SK-MEL-5 (cell line): ENCODE results near the gene NLGN2. TPM values are rescaled to one million over a fixed set of nuclear protein-coding genes. Genes with fewer than 3 reads are reported as not detected.
"Not testable (repeated sequence)": the region's sequence is repeated elsewhere in the genome, so short reads cannot be mapped to it uniquely, and the experiment has no call there.

Source experiments
- DNase-seq: peaks from one replicate; pipeline ENCODE4 v3.0.0-alpha.2; 2016; ENCODE audit warnings: low read depth, low spot score
- in situ Hi-C: cut with HindIII; loops from 2 replicates; pipeline ENCODE4 v1.10.0; 2016; ENCODE audit warnings: low sequenced_read_pairs, high pct_unique_total_duplicates, low pct_unique_long_range_greater_than_20kb
- polyA plus RNA-seq, 2 experiments: library from polyadenylated mRNA; depleted of rRNA; stranded (reverse); fragments of >200 nt; gene quantifications; 2 replicates each; pipeline ENCODE4 v1.2.3, GENCODE V29; 2015
- total RNA-seq: library from RNA; depleted of rRNA; stranded (reverse); fragments of >200 nt; shearing (Covaris generic); gene quantifications from 2 replicates; pipeline ENCODE4 v1.2.3, GENCODE V29; 2014; rRNA removed

The NLGN2 gene
- total RNA-seq = 0.55 and 1.7 TPM in 2 replicates
- polyA plus RNA-seq (2015; cell fraction: cytosol; rRNA removed) = 5.5 and 6.5 TPM in 2 replicates
- 15.7 and 26.3 TPM in 2 replicates for polyA plus RNA-seq (2015; cell fraction: nucleus; rRNA removed)

DNA sequence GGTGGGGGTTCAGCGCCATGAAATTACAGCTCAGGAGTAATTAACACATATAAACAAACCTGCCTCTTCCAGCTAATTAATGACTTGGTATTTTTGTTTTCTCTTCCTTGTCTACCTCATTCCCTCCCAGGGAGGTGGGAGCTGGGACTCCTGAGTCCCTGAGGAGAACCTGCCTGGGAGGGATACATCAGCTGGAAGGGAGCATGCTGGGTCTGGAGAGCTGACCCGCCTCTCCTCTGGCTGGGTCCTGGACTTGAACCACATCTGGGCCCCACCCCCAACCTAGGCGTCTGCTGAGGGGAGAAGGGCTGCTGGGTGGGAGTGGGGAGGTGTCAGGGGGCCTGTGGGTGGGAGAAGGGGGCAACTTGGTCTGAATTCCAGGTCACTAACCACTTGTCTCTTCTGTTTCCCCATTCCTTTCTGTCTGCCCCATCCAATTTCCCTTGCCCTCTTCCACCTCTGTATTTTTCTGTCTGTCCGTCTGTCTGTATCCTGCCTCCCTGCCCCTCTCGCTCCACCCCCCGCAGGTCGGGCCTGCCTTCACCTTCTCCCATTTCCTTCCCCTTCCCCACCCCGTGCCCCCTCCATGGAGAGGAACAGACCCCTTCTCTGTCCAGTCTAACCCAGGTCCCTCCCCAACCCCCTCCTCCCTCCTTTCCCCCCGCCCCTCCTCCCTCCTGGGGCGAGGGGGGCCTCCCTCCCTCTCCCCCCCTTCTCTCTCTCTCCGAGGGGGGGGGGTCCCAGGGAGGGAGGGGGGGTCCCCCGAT is at the start of gene NLGN2:
TSS of gene NLGN2 (plus strand) at position 361 of the 767 bp plus-strand sequence. CDS start 411 bp downstream, outside the sequence.
- in situ Hi-C loops = no loop called here
- no peak for DNase-seq

- DNase-seq = no peak
- in situ Hi-C loops = no loop called here
Observed at GRCh38 chr17:7361906-7362305, 45.7 kb upstream of the NLGN2 start.

DNA sequence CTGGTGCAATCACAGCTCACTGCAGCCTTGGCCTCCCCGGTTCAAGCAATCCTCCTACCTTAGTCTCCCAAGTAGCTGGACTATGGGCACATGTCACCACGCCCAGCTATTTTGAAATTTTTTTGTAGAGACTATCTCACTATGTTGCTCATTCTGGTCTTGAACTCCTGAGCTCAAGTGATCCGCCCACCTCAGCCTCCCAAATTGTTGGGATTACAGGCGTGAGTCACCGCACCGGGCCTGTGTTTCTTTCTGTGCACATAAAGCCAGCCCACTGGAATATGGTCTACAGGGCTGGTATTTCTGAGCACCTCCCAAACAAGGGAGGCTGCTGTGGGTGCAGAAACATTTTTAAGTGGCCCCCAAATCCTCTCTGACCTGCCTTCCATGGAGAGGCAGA is 44.3 kb upstream of the NLGN2 start:
- DNase-seq = no peak
- in situ Hi-C loops = no loop called here

DNA sequence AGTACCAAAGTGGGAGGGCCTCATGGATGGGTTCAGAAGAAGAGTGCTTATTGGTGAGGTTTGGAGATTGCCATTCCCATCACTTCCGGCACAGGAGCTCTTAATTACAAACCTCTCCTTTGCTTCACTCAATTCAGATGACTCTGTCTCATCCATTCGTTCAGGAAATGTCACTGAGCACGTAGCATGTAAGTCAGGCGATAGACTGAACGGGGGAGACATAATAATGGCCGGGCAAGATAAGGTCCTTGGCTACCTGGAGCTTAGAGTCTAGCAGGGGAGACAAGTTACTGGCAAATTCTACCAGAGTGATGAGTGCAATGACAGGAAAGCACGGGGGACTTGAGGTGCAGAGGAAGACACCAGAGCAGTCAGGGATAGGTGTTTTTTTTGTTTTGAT is 41.7 kb upstream of the NLGN2 start:
- DNase-seq, in situ Hi-C loops: not testable (repeated sequence)

DNA sequence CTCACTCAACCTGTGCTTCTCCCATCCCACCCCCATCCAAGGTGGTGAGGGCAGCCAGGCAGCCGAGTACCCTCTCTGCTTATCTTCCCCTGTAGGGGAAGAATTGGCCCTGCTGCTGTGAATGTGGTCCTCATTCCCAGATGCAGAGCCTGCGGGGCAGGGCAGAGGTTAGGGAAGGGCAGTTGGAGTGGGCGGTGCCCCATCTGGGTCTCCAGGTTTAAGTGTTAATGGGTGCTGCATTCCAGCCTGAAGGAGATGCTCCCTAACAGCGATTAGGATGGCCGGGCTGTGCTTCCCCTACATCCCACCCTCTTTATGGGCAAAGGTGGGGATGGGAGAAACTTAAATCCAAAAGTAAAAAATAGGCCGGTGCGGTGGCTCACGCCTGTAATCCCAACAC is 40.6 kb upstream of the NLGN2 start:
- in situ Hi-C loops = no loop called here
- no peak for DNase-seq

- in situ Hi-C loops = no loop called here
- no peak for DNase-seq
Observed at GRCh38 chr17:7367918-7368598, 39.6 kb upstream of the NLGN2 start.

DNA sequence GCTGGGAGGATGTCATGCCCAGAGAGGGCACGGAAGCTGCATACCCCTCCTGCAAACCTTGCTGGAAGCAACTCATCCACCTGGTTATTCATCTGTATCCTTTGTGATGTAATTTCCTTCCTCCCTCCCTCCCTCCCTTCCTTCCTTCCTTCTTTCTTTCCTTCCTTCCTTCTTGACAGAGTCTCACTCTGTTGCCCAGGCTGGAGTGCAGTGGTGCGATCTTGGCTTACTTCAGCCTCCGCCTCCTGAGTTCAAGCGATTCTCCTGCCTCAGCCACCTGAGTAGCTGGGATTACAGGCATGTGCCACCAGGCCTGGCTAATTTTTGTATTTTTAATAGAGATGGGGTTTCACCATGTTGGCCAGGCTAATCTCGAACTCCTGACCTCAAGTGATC is 39.0 kb upstream of the NLGN2 start:
- in situ Hi-C loops, DNase-seq: not testable (repeated sequence)

DNA sequence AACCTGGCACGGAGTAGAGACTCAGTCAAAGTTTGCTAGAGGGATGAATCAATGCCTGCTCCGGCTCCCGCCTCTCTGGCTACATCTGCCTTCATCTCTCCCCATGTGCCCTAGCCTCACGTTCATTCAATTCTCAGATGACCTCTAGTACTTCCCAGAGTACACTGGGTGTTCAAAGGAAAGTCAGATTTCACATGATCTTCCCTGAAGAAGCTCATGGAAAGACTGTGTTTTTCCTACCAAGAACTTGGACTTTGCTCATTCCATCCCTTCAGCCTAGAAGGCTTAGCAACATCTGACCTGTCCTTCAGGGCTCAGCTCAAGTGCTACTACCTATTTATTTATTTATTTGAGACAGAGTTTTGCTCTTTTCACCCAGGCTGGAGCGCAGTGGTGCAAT is 37.8 kb upstream of the NLGN2 start:
- in situ Hi-C loops = no loop called here
- DNase-seq = no peak

DNA sequence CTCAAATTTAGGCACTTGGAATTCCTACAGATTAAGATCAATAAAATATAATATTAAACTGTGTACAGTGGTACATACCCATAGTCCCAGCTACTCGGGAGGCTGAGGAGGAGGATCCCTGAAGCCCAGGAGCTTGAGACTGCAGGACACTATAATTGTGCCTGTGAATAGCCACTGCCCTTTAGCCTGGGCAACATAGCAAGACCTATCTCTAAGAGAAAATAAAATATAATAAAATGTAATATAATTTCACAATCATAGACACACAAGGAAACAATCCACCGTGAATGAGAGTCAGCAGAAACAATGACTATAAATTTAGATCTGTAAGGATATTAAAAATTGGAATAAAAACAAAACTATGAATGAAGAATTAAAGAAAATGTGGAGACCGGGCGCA is 36.8 kb upstream of the NLGN2 start:
- DNase-seq = no peak
- in situ Hi-C loops = no loop called here

GRCh38 chr17:7374353-7374752 is 33.3 kb upstream of the NLGN2 start:
- DNase-seq = no peak
- in situ Hi-C loops = no loop called here

DNA sequence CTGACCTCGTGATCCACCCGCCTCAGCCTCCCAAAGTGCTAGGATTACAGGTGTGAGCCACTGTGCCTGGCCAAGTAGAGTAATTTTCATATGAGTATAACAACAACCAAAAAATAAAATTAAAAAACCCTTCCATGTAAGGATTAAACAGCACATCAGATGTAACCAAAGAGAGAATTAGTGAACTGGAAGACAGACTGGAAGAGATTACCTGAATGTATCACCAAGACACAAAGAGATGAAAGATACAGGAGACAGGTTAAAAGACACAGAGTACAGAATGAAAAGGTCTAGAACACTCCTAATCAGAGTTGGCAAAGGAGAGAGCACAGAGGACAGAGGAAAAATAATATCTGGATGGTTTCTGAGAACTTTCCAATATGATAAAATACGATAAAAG is 28.5 kb upstream of the NLGN2 start:
- no peak for DNase-seq
- in situ Hi-C loops = no loop called here

DNA sequence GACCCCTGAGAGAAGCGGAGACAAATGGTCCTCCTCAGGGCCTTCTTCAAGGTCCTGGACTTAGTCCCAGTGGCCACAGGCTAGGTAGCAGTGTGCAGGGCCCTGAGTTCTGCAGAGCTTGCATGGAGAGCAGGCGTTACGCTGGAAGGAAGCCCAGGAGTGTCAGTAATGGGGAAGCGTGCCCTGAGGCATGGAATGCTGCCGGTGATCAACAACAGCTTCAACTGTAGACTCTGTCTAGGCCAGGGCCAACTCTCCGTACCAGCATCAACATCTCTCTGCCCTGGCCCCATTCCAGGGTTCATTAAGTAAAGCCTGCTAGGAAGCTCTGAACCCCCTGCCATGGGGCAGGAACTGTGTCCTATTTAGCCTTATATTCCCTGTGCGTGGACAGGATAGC is 27.3 kb upstream of the NLGN2 start:
- in situ Hi-C loops = no loop called here
- DNase-seq = no peak

DNA sequence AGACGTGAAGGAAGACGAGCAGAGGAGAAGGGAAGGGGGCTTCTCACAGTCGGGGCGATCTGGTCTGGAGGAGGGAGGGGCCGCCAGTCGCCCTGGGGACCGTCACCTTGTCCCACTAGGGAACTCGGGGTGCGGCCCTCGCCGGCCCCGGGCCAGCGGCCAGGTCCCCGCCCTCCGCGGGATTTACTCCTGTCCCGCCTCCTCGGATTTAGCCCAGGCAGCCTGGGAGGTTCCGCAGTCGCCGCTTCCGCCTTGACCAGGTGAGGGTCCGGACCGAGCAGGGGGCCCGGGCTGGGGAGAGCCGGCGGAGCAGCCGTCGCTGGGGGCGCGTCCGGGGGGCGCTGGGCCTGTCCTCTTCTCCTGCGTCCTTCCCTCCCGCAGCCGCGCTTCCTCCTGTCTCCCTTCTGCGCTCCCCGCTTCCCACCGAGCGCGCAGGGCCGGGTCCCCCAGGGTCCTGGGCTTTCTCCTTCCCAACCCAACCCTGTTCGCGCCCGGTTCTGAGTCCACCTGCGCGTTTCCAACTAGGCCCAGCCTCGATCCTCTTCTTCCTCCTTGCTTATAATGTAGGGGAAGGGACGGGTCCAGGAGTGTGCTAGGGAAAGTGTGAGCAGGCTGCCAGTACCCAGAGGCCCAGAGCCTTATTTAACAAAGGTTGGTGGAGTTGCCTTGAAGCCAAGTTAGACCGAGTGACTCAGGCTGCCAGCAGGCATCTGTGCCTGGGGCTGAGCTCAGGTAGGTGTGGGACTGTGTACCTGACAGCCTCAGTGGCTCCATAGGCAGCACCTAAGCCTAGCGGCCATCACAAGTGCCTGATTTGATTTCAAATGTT is 26.6 kb upstream of the NLGN2 start, which contains the start of gene TNK1:
TSS of gene TNK1 (plus strand) at position 235 of the 829 bp plus-strand sequence. CDS start 1,838 bp downstream, outside the sequence.
- DNase-seq = no peak
- in situ Hi-C loops = no loop called here

DNA sequence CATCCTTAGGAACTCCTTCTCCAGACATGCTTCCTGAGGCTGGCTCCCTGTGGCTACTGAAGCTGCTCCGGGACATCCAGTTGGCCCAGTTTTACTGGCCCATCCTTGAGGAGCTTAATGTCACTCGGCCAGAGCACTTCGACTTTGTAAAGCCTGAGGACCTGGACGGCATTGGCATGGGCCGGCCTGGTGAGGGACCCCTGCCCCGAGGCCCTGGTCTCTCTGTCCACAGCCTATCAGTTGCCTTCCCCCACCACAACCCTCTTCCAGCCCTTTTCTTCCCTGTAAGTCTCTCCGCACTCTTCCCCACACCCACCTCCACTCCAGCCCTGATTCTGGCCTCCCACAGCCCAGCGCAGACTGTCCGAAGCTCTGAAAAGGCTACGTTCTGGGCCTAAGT is 24.7 kb upstream of the NLGN2 start:
- no peak for DNase-seq
- in situ Hi-C loops = no loop called here

DNA sequence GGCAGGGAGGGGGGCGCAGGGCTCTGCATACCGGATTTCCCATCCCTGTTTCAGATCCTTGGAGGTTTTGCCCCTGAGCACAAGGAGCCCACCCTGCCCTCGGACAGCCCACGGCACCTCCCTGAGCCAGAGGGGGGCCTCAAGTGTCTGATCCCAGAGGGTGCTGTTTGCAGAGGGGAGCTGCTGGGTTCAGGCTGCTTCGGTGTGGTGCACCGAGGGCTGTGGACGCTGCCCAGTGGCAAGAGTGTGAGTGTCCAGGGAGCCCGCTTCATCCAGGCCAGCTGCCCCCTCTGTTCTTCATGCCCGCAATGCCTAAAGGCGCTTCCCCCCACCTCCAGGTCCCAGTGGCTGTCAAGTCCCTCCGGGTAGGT is 24.3 kb upstream of the NLGN2 start:
- DNase-seq = no peak
- in situ Hi-C loops = no loop called here

DNA sequence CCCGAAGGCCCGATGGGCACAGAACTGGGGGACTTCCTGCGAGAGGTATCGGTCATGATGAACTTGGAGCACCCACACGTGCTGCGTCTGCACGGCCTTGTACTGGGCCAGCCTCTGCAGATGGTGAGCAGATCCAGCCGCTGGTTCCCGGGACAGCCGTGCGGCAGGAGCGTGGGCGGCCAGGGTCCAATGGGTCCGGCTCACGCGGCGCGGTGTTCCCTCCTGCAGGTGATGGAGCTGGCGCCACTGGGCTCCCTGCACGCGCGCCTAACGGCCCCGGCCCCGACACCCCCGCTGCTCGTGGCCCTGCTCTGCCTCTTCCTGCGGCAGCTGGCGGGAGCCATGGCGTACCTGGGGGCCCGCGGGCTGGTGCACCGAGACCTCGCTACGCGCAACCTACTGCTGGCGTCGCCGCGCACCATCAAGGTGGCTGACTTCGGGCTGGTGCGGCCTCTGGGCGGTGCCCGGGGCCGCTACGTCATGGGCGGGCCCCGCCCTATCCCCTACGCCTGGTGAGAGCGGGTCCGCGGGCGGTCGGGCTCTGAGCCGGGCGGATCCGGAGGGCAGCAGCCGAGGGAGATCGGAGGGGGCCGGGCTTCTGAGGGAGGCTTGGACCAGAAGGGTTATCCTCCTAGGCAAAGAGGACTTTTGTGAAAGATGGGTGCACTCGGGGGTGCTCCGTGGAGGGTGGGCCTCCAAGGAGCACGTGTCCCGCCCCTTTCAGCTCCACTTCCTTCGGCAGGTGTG is 23.7 kb upstream of the NLGN2 start:
- in situ Hi-C loops = no loop called here
- DNase-seq = no peak

DNA sequence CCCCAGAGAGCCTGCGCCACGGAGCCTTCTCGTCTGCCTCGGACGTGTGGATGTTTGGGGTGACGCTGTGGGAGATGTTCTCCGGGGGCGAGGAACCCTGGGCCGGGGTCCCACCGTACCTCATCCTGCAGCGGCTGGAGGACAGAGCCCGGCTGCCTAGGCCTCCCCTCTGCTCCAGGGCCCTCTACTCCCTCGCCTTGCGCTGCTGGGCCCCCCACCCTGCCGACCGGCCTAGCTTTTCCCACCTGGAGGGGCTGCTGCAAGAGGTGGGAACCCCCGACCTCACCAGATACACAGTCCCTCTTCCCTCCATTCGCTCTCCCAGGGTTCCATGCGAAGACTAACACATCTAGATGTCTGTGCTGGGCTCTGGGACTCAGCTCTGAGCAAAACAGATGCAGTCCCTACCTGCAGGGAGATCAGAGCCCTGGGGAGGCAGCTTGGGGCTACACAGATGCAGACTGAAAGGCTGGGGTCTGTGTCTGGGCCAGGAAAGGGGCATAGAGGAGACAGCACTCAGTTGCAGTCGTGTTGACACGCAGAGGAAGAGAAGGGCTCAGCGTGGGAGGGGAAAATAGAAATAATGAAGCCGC is 23.1 kb upstream of the NLGN2 start:
- DNase-seq = no peak
- in situ Hi-C loops = no loop called here
